ENCODE data around the gene IL17C. TPM values are rescaled to one million over a fixed set of nuclear protein-coding genes. Genes with fewer than 3 reads are reported as not detected.

Gene IL17C
- total RNA-seq, 1 experiment from 2014 or later: not detected

DNA sequence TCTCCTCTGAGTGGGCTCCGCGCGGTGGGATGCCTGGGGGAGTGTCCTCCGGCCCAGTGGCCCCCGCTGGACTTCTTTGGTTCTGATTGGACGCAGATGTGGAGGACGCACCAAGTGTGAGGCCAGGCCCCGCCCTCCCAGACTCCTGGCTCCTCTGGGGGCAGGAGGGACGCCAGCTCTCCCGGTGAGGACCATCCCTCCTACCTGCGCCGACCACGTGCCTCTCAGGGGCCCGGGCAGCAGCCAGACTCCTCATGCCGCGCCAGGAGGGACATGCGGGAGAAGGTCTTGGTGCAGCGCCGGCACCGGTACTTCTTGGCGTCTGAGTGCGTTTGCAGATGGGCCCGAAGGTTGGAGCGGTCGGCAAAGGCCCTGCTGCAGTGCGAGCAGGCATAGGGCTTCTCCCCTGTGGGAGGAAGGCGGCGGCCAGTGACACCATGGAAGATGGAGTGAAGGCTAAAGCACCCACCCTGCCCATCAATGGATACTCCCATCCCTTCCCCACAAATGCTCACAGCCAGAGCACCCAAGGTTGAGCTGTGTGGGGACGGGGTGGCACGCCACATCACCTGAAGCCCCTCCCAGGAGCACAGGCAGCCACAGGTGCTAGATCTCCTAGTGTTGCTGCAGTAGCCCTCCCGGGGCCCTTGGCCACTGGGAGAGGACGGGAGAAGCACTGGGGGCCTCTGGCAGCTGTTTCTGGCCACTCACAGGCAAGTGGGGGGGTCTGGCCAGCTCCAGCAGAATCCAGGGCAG, 40.0 kb downstream of the IL17C start:
- DNase-seq (ENCODE audit: extremely low read depth, low read depth): no peak

GRCh38 chr16:88680554-88681083, 42.2 kb downstream of the IL17C start:
- no peak for DNase-seq (ENCODE audit: extremely low read depth, low read depth)

DNA sequence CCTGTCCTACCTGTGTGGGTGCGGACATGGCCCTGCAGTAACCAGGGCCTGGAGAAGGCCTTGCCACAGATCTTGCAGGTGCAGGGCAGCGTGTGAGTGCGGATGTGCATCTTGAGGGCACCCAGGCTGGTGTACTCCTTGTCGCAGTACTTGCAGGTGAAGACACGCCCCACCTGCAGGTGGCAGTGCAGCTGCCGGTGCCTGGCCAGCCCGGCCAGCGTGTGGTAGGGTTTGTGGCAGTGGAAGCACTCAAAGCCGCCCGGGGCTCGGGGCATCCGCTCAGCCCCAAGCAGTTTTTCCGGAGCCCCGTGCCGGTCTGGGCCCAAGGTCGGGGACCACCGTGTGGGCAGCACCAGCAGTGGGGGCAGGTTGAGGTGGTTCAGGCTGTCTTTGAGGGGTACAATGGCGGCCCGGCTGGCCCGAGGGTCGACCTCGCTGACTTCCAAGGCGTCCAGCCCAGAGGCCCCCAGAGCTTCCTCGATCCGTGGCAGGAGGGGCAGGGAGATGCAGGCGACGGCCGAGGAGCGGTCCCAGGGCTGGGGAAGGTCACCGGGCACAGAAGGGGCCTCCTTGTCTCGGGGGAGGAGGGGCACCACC, 42.8 kb downstream of the IL17C start:
- DNase-seq (ENCODE audit: extremely low read depth, low read depth): no peak

DNA sequence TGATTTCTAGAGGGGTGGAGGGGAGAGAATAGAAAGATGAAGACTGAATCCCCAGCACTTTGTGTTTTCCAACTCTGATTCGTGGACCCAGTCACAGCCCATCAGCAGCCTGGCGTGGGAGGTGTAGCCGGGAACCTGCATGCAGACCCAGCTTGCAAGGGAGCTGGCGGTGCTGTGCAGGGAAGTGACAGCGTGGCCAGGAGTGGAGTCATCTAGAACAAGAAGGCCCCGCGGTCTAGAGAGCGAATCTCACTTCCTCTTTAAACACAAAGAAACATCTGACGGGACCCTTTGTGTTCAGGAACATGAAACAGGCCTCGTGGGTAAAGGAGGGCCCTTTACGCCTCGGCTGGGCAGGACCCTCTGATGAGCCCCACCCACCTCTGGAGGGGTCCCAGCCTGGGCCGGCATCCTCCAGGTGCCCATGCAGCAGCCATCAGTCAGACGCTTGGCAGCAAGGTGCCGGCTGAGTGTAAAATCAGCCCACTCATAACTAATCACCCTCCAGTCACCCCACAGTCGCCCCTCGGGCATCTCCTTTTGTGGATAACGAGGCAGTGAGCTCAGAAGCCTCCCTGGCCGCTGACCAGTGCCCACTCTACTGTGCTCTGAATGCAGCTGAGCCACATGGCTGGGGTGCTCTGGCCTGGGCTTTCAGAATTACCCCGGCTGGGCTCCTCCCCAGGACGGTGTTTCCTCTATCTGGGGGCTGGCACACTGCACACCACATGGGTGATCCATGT, 43.5 kb downstream of the IL17C start:
- DNase-seq (ENCODE audit: extremely low read depth, low read depth): no peak

DNA sequence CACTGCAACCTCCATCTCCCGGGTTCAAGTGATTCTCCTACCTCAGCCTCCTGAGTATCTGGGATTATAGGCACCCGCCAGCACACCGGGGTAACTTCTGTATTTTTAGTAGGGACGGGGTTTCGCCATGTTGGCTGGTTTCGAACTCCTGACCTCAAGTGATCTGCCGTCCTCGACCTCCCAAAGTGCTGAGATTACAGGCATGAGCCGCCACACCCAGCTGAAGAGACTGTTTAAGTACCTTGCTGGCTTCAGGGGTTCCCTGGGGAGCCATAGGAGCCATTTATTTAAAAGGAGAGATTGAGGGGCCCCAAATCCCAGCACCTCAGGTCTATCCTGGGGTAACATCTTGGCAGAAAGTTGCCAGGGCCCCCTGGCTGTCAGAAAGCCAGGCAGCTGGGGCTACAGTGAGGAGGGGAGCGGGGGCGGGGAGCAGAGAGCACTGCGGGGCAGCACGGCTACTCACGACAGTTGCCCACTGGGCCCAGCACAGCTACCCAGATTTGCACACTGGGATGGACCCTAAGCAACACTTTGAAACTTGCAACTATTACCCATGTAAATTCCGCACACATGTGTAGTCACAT, 46.3 kb downstream of the IL17C start:
- DNase-seq (ENCODE audit: extremely low read depth, low read depth): no peak

DNA sequence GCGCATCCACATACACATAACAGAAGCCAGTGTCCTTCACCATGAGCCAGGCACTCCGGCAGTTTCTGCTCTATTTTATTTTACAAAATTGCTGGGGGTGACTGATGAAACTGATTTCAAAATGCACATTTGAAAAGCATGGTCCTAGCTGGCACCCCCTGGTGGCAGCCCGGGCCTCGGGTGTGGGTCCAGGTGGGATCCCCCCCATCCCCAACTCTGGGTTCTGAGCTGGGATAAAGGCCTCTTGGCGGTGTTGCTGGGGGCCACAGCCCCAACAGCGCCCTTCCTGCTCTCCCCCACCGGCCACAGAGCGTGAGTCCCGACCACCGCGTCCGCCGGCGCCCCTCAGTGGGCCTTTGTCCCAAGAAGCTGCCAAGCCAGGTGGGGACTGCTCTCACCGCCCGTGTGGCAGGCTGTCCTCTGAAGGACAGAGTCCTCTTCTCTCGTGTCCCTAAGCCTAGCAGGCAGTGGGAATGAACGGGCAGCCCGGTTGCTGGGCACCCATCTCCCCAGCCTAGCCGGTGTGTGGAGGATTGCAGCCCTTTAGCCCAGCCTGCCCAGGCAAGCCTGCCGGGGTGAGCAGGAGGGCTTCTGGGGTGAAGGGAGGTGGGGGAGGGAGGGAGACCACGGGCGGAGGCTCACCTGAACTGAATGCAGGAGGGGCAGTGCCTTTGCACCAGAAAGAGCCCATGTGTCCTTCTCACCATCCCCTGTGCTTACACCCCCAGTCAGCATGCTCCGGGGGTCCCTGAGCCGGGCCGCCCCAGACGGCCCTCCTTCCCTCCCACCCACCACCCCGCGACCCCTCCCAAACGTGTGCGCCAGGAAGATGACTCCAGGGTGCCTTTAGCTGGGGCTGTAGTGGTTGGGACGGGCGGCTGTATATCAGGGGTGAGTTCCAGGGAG, 47.0 kb downstream of the IL17C start:
- no peak for DNase-seq (ENCODE audit: extremely low read depth, low read depth)

DNA sequence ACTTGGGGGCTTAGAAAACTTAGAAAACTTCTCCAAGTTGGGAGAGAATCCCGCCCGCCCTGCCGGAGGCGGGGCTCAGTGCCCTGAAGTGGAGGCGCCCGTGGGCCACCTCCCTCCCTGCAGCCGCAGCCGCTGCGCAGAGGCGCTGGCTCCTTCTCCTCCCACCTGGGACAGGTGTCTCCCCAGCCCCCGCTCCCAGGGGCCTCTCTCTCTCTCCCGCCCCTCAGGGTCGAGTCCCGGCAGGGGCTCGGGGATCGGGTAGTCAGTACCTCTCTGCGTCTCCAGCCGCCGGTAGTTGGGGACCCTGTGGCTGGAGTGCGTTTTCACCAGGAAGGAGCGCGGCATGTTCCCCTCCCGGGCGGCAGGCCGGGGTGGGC, 47.7 kb downstream of the IL17C start:
- no peak for DNase-seq (ENCODE audit: extremely low read depth, low read depth)

GRCh38 chr16:88686439-88687253, 48.3 kb downstream of the IL17C start, which contains the start of gene SNAI3:
Gene SNAI3, minus strand, starts transcription at chr16:88686507. Its CDS starts 101 bp downstream, at chr16:88686406.
- peak; percentile 48 for DNase-seq (ENCODE audit: extremely low read depth, low read depth)

- DNase-seq (ENCODE audit: extremely low read depth, low read depth): no peak
Observed at GRCh38 chr16:88687254-88687576, 48.8 kb downstream of the IL17C start.

GRCh38 chr16:88687676-88688012, 49.3 kb downstream of the IL17C start:
- no peak for DNase-seq (ENCODE audit: extremely low read depth, low read depth)

DNA sequence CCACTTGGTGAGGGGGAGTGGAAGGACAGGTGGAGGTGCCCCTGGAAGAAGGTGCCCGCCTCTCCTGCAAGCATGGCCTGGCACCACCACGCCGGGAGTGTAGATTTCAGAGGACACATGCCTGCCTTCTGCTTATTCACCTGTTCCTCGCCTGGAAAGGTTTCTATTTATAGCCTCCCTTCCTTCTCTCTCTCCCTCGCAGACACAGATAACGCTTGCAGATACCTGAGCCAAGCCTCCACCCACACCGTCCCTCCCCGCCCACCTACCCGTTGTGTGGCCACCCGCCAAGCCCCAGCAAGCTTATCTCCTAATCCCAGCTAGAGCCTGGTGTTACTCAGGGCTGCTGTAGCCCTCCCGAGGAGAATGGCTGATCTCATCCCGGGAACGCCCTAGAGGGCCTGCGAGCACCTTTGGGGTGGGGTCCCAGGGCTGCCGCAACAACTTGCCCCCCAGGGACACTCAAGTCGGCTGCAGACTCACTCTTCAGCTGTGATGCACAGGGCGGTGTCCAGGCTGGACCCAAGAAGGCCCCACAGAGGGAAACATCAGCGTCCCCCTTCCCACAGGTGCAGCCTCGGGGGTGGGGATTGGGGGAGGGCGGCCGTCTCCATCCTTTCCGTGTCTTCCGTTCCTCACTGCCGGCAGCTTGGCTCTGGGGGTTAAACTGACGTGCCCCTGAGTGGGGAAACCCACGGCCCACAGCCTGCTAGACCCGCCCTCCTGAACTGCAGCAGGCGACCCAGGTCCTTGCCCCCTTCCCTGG, 49.8 kb downstream of the IL17C start:
- no peak for DNase-seq (ENCODE audit: extremely low read depth, low read depth)

Other genes starting within 250 kb of the IL17C start
- 0.67 and 0.95 TPM in 2 replicates for gene ZFPM1, start 185.3 kb upstream of the IL17C start, total RNA-seq (2014; rRNA removed; shearing (Covaris generic))
- gene ZC3H18, start 68.2 kb upstream of the IL17C start, total RNA-seq (2014; rRNA removed; shearing (Covaris generic)): 12.8 and 13.6 TPM in 2 replicates
- gene CYBA, start 12.5 kb downstream of the IL17C start, total RNA-seq (2014; rRNA removed; shearing (Covaris generic)): 143 and 165 TPM in 2 replicates
- 7.0 and 7.4 TPM in 2 replicates for gene MVD, start 24.5 kb downstream of the IL17C start, total RNA-seq (2014; rRNA removed; shearing (Covaris generic))
- gene SNAI3, start 47.9 kb downstream of the IL17C start, total RNA-seq (2014; rRNA removed; shearing (Covaris generic)): not detected in 2 replicates
- 11.3 and 11.8 TPM in 2 replicates for gene RNF166, start 67.8 kb downstream of the IL17C start, total RNA-seq (2014; rRNA removed; shearing (Covaris generic))
- gene CTU2, start 67.9 kb downstream of the IL17C start, total RNA-seq (2014; rRNA removed; shearing (Covaris generic)): 9.8 and 10.4 TPM in 2 replicates
- 81.4 and 91.4 TPM in 2 replicates for gene PIEZO1, start 146.6 kb downstream of the IL17C start, total RNA-seq (2014; rRNA removed; shearing (Covaris generic))
- gene CDT1, start 165.2 kb downstream of the IL17C start, total RNA-seq (2014; rRNA removed; shearing (Covaris generic)): 12.5 and 13.8 TPM in 2 replicates
- gene APRT, start 173.4 kb downstream of the IL17C start, total RNA-seq (2014; rRNA removed; shearing (Covaris generic)): 124 and 160 TPM in 2 replicates
- gene GALNS, start 218.4 kb downstream of the IL17C start, total RNA-seq (2014; rRNA removed; shearing (Covaris generic)): 17.9 and 20.0 TPM in 2 replicates
- gene TRAPPC2L, start 218.6 kb downstream of the IL17C start, total RNA-seq (2014; rRNA removed; shearing (Covaris generic)): 20.0 and 21.1 TPM in 2 replicates
- gene PABPN1L, start 228.1 kb downstream of the IL17C start, total RNA-seq (2014; rRNA removed; shearing (Covaris generic)): 0.43 TPM in 1 of 2 replicates, not detected in the other